GM12801 (cell line): ENCODE measurements around the gene XRCC5.

Experiments used
- TF ChIP-seq, protein P1 (sequence below): IDR thresholded peaks from one replicate; pipeline ENCODE4 v1.5.1; 2011; ENCODE audit warnings: control low read depth; ENCODE audit not compliant: insufficient read length; ENCODE audit errors: extremely low read depth

Gene XRCC5

GRCh38 chr2:216215658-216216390 is 106.7 kb downstream of the XRCC5 start:
- TF ChIP-seq, protein P1, sequence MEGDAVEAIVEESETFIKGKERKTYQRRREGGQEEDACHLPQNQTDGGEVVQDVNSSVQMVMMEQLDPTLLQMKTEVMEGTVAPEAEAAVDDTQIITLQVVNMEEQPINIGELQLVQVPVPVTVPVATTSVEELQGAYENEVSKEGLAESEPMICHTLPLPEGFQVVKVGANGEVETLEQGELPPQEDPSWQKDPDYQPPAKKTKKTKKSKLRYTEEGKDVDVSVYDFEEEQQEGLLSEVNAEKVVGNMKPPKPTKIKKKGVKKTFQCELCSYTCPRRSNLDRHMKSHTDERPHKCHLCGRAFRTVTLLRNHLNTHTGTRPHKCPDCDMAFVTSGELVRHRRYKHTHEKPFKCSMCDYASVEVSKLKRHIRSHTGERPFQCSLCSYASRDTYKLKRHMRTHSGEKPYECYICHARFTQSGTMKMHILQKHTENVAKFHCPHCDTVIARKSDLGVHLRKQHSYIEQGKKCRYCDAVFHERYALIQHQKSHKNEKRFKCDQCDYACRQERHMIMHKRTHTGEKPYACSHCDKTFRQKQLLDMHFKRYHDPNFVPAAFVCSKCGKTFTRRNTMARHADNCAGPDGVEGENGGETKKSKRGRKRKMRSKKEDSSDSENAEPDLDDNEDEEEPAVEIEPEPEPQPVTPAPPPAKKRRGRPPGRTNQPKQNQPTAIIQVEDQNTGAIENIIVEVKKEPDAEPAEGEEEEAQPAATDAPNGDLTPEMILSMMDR = no peak

DNA sequence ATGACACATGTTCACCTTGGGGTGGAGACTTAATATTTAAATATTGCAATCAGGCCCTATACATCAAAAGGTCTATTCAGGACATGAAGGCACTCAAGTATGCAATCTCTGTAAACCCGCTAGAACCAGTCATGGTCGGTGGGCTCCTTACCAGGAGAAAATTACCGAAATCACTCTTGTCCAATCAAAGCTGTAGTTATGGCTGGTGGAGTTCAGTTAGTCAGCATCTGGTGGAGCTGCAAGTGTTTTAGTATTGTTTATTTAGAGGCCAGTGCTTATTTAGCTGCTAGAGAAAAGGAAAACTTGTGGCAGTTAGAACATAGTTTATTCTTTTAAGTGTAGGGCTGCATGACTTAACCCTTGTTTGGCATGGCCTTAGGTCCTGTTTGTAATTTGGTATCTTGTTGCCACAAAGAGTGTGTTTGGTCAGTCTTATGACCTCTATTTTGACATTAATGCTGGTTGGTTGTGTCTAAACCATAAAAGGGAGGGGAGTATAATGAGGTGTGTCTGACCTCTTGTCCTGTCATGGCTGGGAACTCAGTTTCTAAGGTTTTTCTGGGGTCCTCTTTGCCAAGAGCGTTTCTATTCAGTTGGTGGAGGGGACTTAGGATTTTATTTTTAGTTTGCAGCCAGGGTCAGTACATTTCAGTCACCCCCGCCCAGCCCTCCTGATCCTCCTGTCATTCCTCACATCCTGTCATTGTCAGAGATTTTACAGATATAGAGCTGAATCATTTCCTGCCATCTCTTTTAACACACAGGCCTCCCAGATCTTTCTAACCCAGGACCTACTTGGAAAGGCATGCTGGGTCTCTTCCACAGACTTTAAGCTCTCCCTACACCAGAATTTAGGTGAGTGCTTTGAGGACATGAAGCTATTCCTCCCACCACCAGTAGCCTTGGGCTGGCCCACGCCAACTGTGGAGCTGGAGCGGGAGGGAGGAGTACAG is 108.1 kb downstream of the XRCC5 start:
- TF ChIP-seq, protein P1 = no peak

- TF ChIP-seq, protein P1 = no peak
These were observed 108.7 kb downstream of the XRCC5 start for GRCh38 chr2:216217904-216218260.

- TF ChIP-seq, protein P1 = no peak
These were observed 110.7 kb downstream of the XRCC5 start for GRCh38 chr2:216219861-216220260.

DNA sequence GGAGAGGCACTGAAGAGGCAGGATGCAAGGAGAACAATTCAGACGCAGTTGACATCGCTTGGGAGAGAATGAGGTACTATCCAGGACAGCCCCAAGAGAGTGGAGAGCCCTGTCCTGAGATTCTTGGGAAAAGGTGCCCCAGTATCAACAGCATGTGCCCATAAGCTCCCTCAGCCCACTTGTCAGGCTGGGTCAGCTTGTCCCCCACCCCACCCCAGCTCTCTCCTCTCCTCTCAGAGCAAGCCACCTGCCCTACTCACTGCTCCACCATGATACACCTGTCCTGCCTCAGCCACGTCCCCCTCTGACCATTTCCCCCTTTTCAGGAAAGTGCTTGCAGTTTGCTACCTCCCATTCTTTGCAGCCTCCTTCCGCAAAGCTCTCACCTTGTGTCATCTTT is 111.8 kb downstream of the XRCC5 start:
- TF ChIP-seq, protein P1 = no peak

- TF ChIP-seq, protein P1 = no peak
These were observed 112.7 kb downstream of the XRCC5 start for GRCh38 chr2:216221811-216222210.

DNA sequence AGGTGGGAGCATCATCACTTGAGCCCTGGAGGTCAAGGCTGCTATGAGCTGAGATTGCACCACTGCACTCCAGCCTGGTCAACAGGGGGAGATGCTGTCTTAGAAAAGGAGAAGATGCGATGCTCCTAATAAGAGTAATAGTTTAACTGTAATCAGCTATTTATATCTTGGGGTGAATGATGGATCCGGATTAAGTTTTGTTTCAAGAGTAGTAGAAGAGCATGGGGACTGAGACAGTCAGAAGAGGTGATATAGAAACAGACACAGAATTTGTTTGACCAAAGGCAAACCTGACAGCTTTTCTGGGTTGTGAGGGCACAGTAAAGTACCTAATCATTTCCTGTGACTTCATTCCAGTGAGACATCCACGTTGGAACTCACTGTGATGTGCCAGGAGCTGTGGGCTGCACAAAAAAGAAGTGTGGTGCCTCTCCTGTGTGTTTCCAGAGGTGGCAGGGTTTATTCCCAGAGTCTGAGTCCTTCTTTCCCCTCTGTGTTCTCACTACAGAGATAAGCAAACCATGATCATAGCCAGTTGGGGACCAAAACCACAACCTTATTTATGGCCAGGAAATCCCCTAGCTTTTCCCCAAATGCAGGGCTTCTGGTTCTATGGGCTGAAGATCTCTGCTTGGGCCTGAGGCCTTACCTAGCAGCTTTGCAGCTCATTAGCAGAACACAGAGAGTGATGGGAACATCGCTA is 113.7 kb downstream of the XRCC5 start:
- TF ChIP-seq, protein P1 = no peak
